K562 (cell line): ENCODE data around the gene PPIL4. TPM values are rescaled to one million over a fixed set of nuclear protein-coding genes. Genes with fewer than 3 reads are reported as not detected.

Source experiments
- CXXC5 ChIP-seq: fragments of 250-450 bp; sonication (Bioruptor Pico); IDR thresholded peaks from 2 replicates; pipeline ENCODE4 v1.8.0; 2022; ENCODE audit warnings: inconsistent platforms, mild to moderate bottlenecking, moderate library complexity
- DEAF1 ChIP-seq: fragments of 450-650 bp; formaldehyde crosslinking; IDR thresholded peaks from 2 replicates; pipeline ENCODE4 v1.4.0; 2020; ENCODE audit warnings: mild to moderate bottlenecking, moderate library complexity
- GATAD2A ChIP-seq: fragments of 450-650 bp; IDR thresholded peaks from 2 replicates; pipeline ENCODE4 v1.6.1; 2017
- HOMEZ ChIP-seq: fragments of 250-450 bp; sonication (Bioruptor Pico); IDR thresholded peaks from 2 replicates; pipeline ENCODE4 v1.4.0; 2020; ENCODE audit warnings: mild to moderate bottlenecking, moderate library complexity
- IFI16 ChIP-seq: fragments of 250-450 bp; sonication (Bioruptor Pico); IDR thresholded peaks from 2 replicates; pipeline ENCODE4 v2.1.2; 2022; ENCODE audit warnings: mild to moderate bottlenecking, inconsistent platforms
- LCOR ChIP-seq: sonication (generic); formaldehyde crosslinking; IDR thresholded peaks from 2 replicates; pipeline ENCODE4 v1.8.0; 2022; ENCODE audit warnings: mild to moderate bottlenecking, missing genetic modification reagents
- MGA ChIP-seq: fragments of 450-650 bp; IDR thresholded peaks from 2 replicates; pipeline ENCODE4 v1.6.1; 2016; ENCODE audit warnings: mild to moderate bottlenecking, moderate library complexity
- PML ChIP-seq: IDR thresholded peaks from 2 replicates; pipeline ENCODE4 v1.6.1; 2012; ENCODE audit warnings: low read length, inconsistent platforms
- RNF2 ChIP-seq: sonication (generic); IDR thresholded peaks from 2 replicates; pipeline ENCODE4 v1.6.1; 2016
- TAF9B ChIP-seq: fragments of 450-650 bp; IDR thresholded peaks from 2 replicates; pipeline ENCODE4 v1.6.1; 2018; ENCODE audit warnings: mild to moderate bottlenecking; ENCODE audit not compliant: partially characterized antibody
- ZNF121 ChIP-seq: sonication (generic); formaldehyde crosslinking; conservative IDR thresholded peaks from 2 replicates; pipeline ENCODE4 v1.8.0; 2022; ENCODE audit warnings: missing genetic modification reagents
- ZNF282 ChIP-seq: sonication (generic); formaldehyde crosslinking; IDR thresholded peaks from 2 replicates; pipeline ENCODE4 v1.8.1; 2023; ENCODE audit warnings: missing genetic modification reagents
- ZNF316 ChIP-seq: fragments of 450-650 bp; IDR thresholded peaks from 2 replicates; pipeline ENCODE4 v1.6.1; 2016
- ZNF75A ChIP-seq: fragments of 450-650 bp; formaldehyde crosslinking; IDR thresholded peaks from 2 replicates; pipeline ENCODE4 v1.4.0; 2020; ENCODE audit warnings: mild to moderate bottlenecking
- polyA plus RNA-seq, 8 experiments: library from polyadenylated mRNA; depleted of rRNA in 4 of 8; stranded (reverse) in 5 of 8; unstranded in 3 of 8; fragments of >200 nt; fragmentation: Nextera tagmentation in 2 of 8; fragmentation: Illumina TruSeq in 1 of 8; extraction: Ambion mirVana in 2 of 8; extraction: Trizol in 1 of 8; gene quantifications; 2 replicates each; pipeline versions ENCODE4 v1.2.1 to v1.2.3, GENCODE V29; 2011 to 2014; ENCODE audit warnings: inconsistent platforms in 1 of 8, missing spikeins in 1 of 8
- total RNA-seq, 7 experiments: library from RNA; depleted of rRNA in 6 of 7; stranded (reverse); fragments of >200 nt in 6 of 7; fragmentation: Illumina TruSeq in 2 of 7; extraction: Trizol in 2 of 7; gene quantifications; 2 replicates each; pipeline versions ENCODE4 v1.2.1 to v1.2.3, GENCODE V29; 2011 to 2021; ENCODE audit warnings: low replicate concordance in 1 of 7

The PPIL4 gene
- total and polyA plus RNA-seq, 9 of the 15 experiments (the other 6 are each of a cell fraction or from before 2014, with no cell fraction given): 14.5 to 55.2 (median 45.9) TPM

- TF ChIP-seq LCOR (peak; percentile 61; the same call in 1 of the 2 replicates), HOMEZ (0 out of 2 replicates have a peak, but pooled peaks have one; percentile 27), IFI16 (no peak), PML (no peak), ZNF316 (peak; percentile 47), DEAF1 (peak; percentile 16; the same call in 1 of the 2 replicates), RNF2 (peak; percentile 49; the same call in 1 of the 2 replicates), TAF9B (no peak), CXXC5 (CRISPR knock-in tag) (peak; percentile 48), ZNF282 (no peak), MGA (peak; percentile 89), GATAD2A (0 out of 2 replicates have a peak, but pooled peaks have one; percentile 32), ZNF121 (CRISPR knock-in tag) (0 out of 2 replicates have a peak, but pooled peaks have one; percentile 43), ZNF75A (0 out of 2 replicates have a peak, but pooled peaks have one; percentile 17)
Measured at GRCh38 chr6:149566410-149567193, 20.8 kb upstream of the PPIL4 start (continued).
